ENCODE measurements around the gene ATP11A.

The ATP11A gene

DNA sequence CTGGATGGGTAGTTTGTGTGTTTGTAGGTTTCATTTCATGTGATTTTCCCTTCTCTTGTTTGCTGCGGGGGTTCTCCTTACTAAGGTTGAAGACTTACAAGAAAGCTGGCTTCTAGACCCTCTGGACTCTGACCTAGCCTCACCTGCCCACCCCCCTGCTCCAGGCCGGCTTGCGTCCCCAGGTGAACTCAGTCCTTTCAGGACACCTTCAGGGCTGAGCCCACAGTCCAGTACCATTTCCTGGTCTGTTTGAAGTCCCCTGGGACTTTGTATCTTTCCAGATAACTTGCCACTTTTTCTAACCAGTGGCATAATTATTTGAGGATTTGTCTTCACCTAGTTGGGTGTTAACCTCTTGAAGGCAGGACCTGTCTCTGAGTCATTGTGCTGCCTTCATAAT is 227.9 kb downstream of the ATP11A start:
- Histone ChIP-seq H3K4me3 (ENCODE audit: low read length) (no peak overlapping the region), H3K9me3 (replicated peaks; ENCODE audit: insufficient read depth, low read length) (no peaks in the 10 kb centered on the region), H3K27ac (ENCODE audit: low read length) (no peak overlapping the region), H3K9me2 (replicated peaks; ENCODE audit: insufficient read depth, low read length) (no peaks in the 10 kb centered on the region), H3K79me2 (ENCODE audit: low read length) (no peaks in the 10 kb centered on the region), H2AFZ (ENCODE audit: low read length) (no peak overlapping the region), H3K27me3 (replicated peaks; ENCODE audit: insufficient read depth, low read length) (peaks cover 30% of the 10 kb centered on the region), H4K20me1 (ENCODE audit: insufficient read depth, low read length) (no peaks in the 10 kb centered on the region), H3K36me3 (replicated peaks; ENCODE audit: insufficient read depth, low read length) (no peaks in the 10 kb centered on the region), H3K9ac (ENCODE audit: low read length) (no peak overlapping the region), H3K4me2 (ENCODE audit: low read depth, low read length) (no peak overlapping the region), H3K4me1 (ENCODE audit: low read length) (no peaks in the 10 kb centered on the region), H3F3A (ENCODE audit: insufficient read depth, low read length) (no peaks in the 10 kb centered on the region)
- DNase-seq, result no peak
- TF ChIP-seq EZH2phosphoT487 (IDR thresholded peaks at IDR 0.05; ENCODE audit: low read length), result no peak
- no peak for TF ChIP-seq EZH2 (optimal IDR thresholded peaks at IDR 0.05; ENCODE audit: low read depth, low read length)

DNA sequence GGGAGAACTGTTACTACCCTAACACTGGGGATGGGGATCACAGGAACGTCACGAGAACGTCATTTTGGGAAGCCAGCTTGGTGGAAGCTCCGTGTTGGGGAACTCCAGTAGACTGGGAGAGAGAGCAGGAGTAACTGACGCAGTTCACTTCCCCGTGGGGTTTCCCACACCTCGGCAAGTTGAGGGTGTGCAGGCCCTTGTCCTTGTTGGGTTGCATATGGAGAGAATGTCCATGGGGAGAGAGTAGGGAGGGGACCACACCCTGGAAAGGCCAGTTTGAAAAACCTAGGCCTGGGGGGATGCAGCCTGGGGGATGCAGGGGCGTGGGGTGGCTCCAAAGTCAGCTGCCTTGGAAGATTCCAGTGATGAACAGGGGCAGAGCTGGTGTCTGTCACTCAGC is 228.4 kb downstream of the ATP11A start:
- H3K27ac ChIP-seq (ENCODE audit: low read length), result no peak overlapping the region
- H3K9me2 ChIP-seq (replicated peaks; ENCODE audit: insufficient read depth, low read length), result no peaks in the 10 kb centered on the region
- H3K9ac ChIP-seq (ENCODE audit: low read length), result no peak overlapping the region
- H3K27me3 ChIP-seq (replicated peaks; ENCODE audit: insufficient read depth, low read length), result peaks cover 30% of the 10 kb centered on the region
- TF ChIP-seq EZH2phosphoT487 (IDR thresholded peaks at IDR 0.05; ENCODE audit: low read length), result no peak
- TF ChIP-seq, protein P1, sequence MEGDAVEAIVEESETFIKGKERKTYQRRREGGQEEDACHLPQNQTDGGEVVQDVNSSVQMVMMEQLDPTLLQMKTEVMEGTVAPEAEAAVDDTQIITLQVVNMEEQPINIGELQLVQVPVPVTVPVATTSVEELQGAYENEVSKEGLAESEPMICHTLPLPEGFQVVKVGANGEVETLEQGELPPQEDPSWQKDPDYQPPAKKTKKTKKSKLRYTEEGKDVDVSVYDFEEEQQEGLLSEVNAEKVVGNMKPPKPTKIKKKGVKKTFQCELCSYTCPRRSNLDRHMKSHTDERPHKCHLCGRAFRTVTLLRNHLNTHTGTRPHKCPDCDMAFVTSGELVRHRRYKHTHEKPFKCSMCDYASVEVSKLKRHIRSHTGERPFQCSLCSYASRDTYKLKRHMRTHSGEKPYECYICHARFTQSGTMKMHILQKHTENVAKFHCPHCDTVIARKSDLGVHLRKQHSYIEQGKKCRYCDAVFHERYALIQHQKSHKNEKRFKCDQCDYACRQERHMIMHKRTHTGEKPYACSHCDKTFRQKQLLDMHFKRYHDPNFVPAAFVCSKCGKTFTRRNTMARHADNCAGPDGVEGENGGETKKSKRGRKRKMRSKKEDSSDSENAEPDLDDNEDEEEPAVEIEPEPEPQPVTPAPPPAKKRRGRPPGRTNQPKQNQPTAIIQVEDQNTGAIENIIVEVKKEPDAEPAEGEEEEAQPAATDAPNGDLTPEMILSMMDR (IDR thresholded peaks at IDR 0.05; ENCODE audit: low read length), result no peak
- TF ChIP-seq EZH2 (optimal IDR thresholded peaks at IDR 0.05; ENCODE audit: low read depth, low read length), result no peak
- no peaks in the 10 kb centered on the region for H3F3A ChIP-seq (ENCODE audit: insufficient read depth, low read length)
- no peaks in the 10 kb centered on the region for H3K79me2 ChIP-seq (ENCODE audit: low read length)
- H3K4me2 ChIP-seq (ENCODE audit: low read depth, low read length), result no peak overlapping the region
- DNase-seq, result no peak
- no peak overlapping the region for H2AFZ ChIP-seq (ENCODE audit: low read length)
- no peak overlapping the region for H3K4me3 ChIP-seq (ENCODE audit: low read length)
- H4K20me1 ChIP-seq (ENCODE audit: insufficient read depth, low read length), result no peaks in the 10 kb centered on the region
- no peaks in the 10 kb centered on the region for H3K9me3 ChIP-seq (replicated peaks; ENCODE audit: insufficient read depth, low read length)
- no peaks in the 10 kb centered on the region for H3K4me1 ChIP-seq (ENCODE audit: low read length)
- no peaks in the 10 kb centered on the region for H3K36me3 ChIP-seq (replicated peaks; ENCODE audit: insufficient read depth, low read length)

DNA sequence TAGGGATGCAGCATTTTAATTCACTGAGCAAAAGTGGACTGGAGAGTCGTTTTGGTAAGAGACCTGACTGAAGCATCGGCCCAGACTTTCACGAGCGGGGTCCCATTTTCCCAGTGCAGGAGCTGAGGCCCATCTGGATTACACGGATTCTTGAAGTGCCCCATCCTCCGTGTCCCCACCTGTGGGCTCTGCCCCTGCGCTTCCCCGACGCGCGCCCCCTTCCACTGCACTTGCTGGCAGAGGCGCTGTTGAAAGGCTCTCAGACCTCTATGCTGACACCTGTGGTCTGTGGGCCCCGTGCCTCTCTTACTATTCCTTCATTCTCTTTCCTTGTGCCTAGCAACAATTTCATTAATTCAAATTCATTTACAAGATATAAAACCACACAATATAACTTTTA is 228.9 kb downstream of the ATP11A start:
- no peaks in the 10 kb centered on the region for H3K4me1 ChIP-seq (ENCODE audit: low read length)
- H3K9me3 ChIP-seq (replicated peaks; ENCODE audit: insufficient read depth, low read length), result no peaks in the 10 kb centered on the region
- H2AFZ ChIP-seq (ENCODE audit: low read length), result no peak overlapping the region
- no peak for DNase-seq
- no peak overlapping the region for H3K4me3 ChIP-seq (ENCODE audit: low read length)
- H3K27ac ChIP-seq (ENCODE audit: low read length), result no peak overlapping the region
- no peaks in the 10 kb centered on the region for H4K20me1 ChIP-seq (ENCODE audit: insufficient read depth, low read length)
- H3K27me3 ChIP-seq (replicated peaks; ENCODE audit: insufficient read depth, low read length), result peaks cover 30% of the 10 kb centered on the region
- H3K36me3 ChIP-seq (replicated peaks; ENCODE audit: insufficient read depth, low read length), result no peaks in the 10 kb centered on the region
- no peak overlapping the region for H3K9ac ChIP-seq (ENCODE audit: low read length)
- no peak overlapping the region for H3K4me2 ChIP-seq (ENCODE audit: low read depth, low read length)
- no peak for TF ChIP-seq EZH2 (optimal IDR thresholded peaks at IDR 0.05; ENCODE audit: low read depth, low read length)
- no peak for TF ChIP-seq EZH2phosphoT487 (IDR thresholded peaks at IDR 0.05; ENCODE audit: low read length)
- TF ChIP-seq, protein P1 (IDR thresholded peaks at IDR 0.05; ENCODE audit: low read length), result no peak
- no peaks in the 10 kb centered on the region for H3K79me2 ChIP-seq (ENCODE audit: low read length)
- H3K9me2 ChIP-seq (replicated peaks; ENCODE audit: insufficient read depth, low read length), result no peaks in the 10 kb centered on the region
- no peaks in the 10 kb centered on the region for H3F3A ChIP-seq (ENCODE audit: insufficient read depth, low read length)

DNA sequence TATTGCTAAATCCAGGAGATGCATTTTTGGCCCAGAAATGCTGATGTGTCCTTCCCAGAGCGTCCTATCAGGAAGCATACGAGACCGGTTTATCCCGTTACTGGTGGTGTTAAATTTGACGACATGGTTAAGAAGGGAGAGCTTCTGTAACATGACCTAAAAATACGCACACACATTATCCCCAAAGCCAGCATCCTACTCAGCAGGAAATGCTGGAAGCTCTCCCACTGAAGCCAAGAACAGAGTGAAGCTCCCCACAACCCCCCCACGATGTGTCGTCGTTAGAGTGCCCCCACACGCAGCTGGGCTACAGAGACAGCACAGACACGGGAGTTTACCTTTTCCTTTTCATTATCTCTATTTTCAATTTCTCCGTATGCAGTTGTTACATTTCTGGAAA is 234.1 kb downstream of the ATP11A start:
- no peaks in the 10 kb centered on the region for H3K36me3 ChIP-seq (replicated peaks; ENCODE audit: insufficient read depth, low read length)
- H3K9me3 ChIP-seq (replicated peaks; ENCODE audit: insufficient read depth, low read length), result no peaks in the 10 kb centered on the region
- H3K4me2 ChIP-seq (ENCODE audit: low read depth, low read length), result no peak overlapping the region
- H3K27ac ChIP-seq (ENCODE audit: low read length), result no peak overlapping the region
- H3K79me2 ChIP-seq (ENCODE audit: low read length), result no peaks in the 10 kb centered on the region
- no peaks in the 10 kb centered on the region for H3K9me2 ChIP-seq (replicated peaks; ENCODE audit: insufficient read depth, low read length)
- H3K27me3 ChIP-seq (replicated peaks; ENCODE audit: insufficient read depth, low read length), result peaks cover 12% of the 10 kb centered on the region; the same call in 1 of the 2 replicates
- no peaks in the 10 kb centered on the region for H3K4me1 ChIP-seq (ENCODE audit: low read length)
- no peak for DNase-seq
- H2AFZ ChIP-seq (ENCODE audit: low read length), result no peak overlapping the region
- no peak overlapping the region for H3K4me3 ChIP-seq (ENCODE audit: low read length)
- no peaks in the 10 kb centered on the region for H3F3A ChIP-seq (ENCODE audit: insufficient read depth, low read length)
- TF ChIP-seq, protein P1 (IDR thresholded peaks at IDR 0.05; ENCODE audit: low read length), result no peak
- TF ChIP-seq EZH2 (optimal IDR thresholded peaks at IDR 0.05; ENCODE audit: low read depth, low read length), result no peak
- TF ChIP-seq EZH2phosphoT487 (IDR thresholded peaks at IDR 0.05; ENCODE audit: low read length), result no peak
- H4K20me1 ChIP-seq (ENCODE audit: insufficient read depth, low read length), result no peaks in the 10 kb centered on the region
- H3K9ac ChIP-seq (ENCODE audit: low read length), result no peak overlapping the region
